HepG2 (cell line): ENCODE data around the gene TBX10. TPM values are rescaled to one million over a fixed set of nuclear protein-coding genes. Genes with fewer than 3 reads are reported as not detected.

Source experiments
- CC2D1A ChIP-seq: sonication (generic); formaldehyde crosslinking; IDR thresholded peaks from 2 replicates; pipeline ENCODE4 v1.8.1; 2023; ENCODE audit warnings: mild to moderate bottlenecking, missing genetic modification reagents
- DNMT3B ChIP-seq: conservative IDR thresholded peaks from 2 replicates; pipeline ENCODE4 v1.6.1; 2016; ENCODE audit warnings: missing biosample characterization, control low read depth
- ERF ChIP-seq: IDR thresholded peaks from 2 replicates; pipeline ENCODE4 v1.6.1; 2018; ENCODE audit warnings: missing biosample characterization, missing genetic modification reagents
- FOXP1 ChIP-seq, 2 experiments: fragments of 450-650 bp in 1 of 2; IDR thresholded peaks; 2 replicates each; pipeline ENCODE4 v1.6.1; 2017 to 2018; ENCODE audit warnings: antibody characterized with exemption in 1 of 2
- HOXA9 ChIP-seq: sonication (generic); formaldehyde crosslinking; IDR thresholded peaks from 2 replicates; pipeline ENCODE4 v1.8.1; 2022; ENCODE audit warnings: missing genetic modification reagents, mild to moderate bottlenecking, moderate library complexity, borderline replicate concordance
- KDM2A ChIP-seq: sonication (generic); formaldehyde crosslinking; IDR thresholded peaks from 2 replicates; pipeline ENCODE4 v1.4.0; 2020; ENCODE audit warnings: low read depth, missing genetic modification reagents, borderline replicate concordance
- KLF16 ChIP-seq, 2 experiments: sonication (generic) in 1 of 2; formaldehyde crosslinking in 1 of 2; IDR thresholded peaks; 2 replicates each; pipeline versions ENCODE4 v1.6.1 to v1.8.0; 2016 to 2023; ENCODE audit warnings: missing genetic modification reagents in 2 of 2, missing compliant biosample characterization in 1 of 2
- MYC ChIP-seq: sonication (generic); formaldehyde crosslinking; IDR thresholded peaks from 2 replicates; pipeline ENCODE4 v1.9.0; 2021; ENCODE audit warnings: missing genetic modification reagents, borderline replicate concordance
- PAX8 ChIP-seq: sonication (generic); formaldehyde crosslinking; IDR thresholded peaks from 2 replicates; pipeline ENCODE4 v1.8.0; 2022; ENCODE audit warnings: mild to moderate bottlenecking, missing genetic modification reagents, borderline replicate concordance
- PHF5A ChIP-seq: IDR thresholded peaks from one replicate; pipeline ENCODE4 v1.6.1; 2018; ENCODE audit warnings: low read depth, missing genetic modification reagents; ENCODE audit not compliant: unreplicated experiment
- REL ChIP-seq: sonication (generic); formaldehyde crosslinking; conservative IDR thresholded peaks from 2 replicates; pipeline ENCODE4 v1.8.0; 2022; ENCODE audit warnings: mild to moderate bottlenecking, missing genetic modification reagents, moderate library complexity
- RXRB ChIP-seq: IDR thresholded peaks from 2 replicates; pipeline ENCODE4 v1.6.1; 2016; ENCODE audit warnings: borderline replicate concordance, missing genetic modification reagents, missing compliant biosample characterization
- SMAD9 ChIP-seq: sonication (generic); formaldehyde crosslinking; IDR thresholded peaks from 2 replicates; pipeline ENCODE4 v1.5.1; 2020; ENCODE audit warnings: mild to moderate bottlenecking, missing genetic modification reagents
- ZNF329 ChIP-seq: sonication (generic); formaldehyde crosslinking; IDR thresholded peaks from 2 replicates; pipeline ENCODE4 v1.9.0; 2021; ENCODE audit warnings: low read depth, mild to moderate bottlenecking, missing genetic modification reagents
- ZNF333 ChIP-seq: sonication (generic); formaldehyde crosslinking; IDR thresholded peaks from 2 replicates; pipeline ENCODE4 v1.4.0; 2020; ENCODE audit warnings: mild to moderate bottlenecking, missing genetic modification reagents, borderline replicate concordance
- ZNF430 ChIP-seq: sonication (generic); formaldehyde crosslinking; IDR thresholded peaks from 2 replicates; pipeline ENCODE4 v1.9.0; 2021; ENCODE audit warnings: mild to moderate bottlenecking, missing genetic modification reagents
- ZNF468 ChIP-seq: sonication (generic); formaldehyde crosslinking; IDR thresholded peaks from 2 replicates; pipeline ENCODE4 v1.8.0; 2022; ENCODE audit warnings: mild to moderate bottlenecking, moderate library complexity, missing genetic modification reagents
- ZSCAN29 ChIP-seq: sonication (generic); formaldehyde crosslinking; conservative IDR thresholded peaks from 2 replicates; pipeline ENCODE4 v1.4.0; 2020; ENCODE audit warnings: mild to moderate bottlenecking, missing genetic modification reagents
- polyA plus RNA-seq, 8 experiments: library from polyadenylated mRNA; depleted of rRNA in 3 of 8; stranded (reverse) in 7 of 8; unstranded in 1 of 8; fragments of >200 nt; fragmentation: Illumina TruSeq in 4 of 8; extraction: Trizol in 4 of 8; gene quantifications; 2 replicates each; pipeline versions ENCODE4 v1.2.1 to v1.2.3, GENCODE V29; 2011 to 2016; ENCODE audit warnings: low read depth in 4 of 8, missing spikeins in 1 of 8, mixed read lengths in 1 of 8; ENCODE audit not compliant: insufficient read depth in 1 of 8
- total RNA-seq, 5 experiments: library from RNA; depleted of rRNA; stranded (reverse); fragments of >200 nt; fragmentation: Illumina TruSeq; extraction: Trizol; gene quantifications; 2 replicates each; pipeline ENCODE4 v1.2.3, GENCODE V29; 2016; ENCODE audit warnings: low read depth in 1 of 5

The TBX10 gene
- total and polyA plus RNA-seq, 2 of the 13 experiments (the other 11 are each of a cell fraction or from before 2014, with no cell fraction given): 0.27 to 1.7 TPM

- TF ChIP-seq SMAD9 (CRISPR knock-in tag) (no peak), ZNF329 (CRISPR knock-in tag) (no peak), PHF5A (CRISPR knock-in tag) (no peak), CC2D1A (CRISPR knock-in tag) (no peak), HOXA9 (CRISPR knock-in tag) (no peak), PAX8 (CRISPR knock-in tag) (no peak), ZNF468 (CRISPR knock-in tag) (no peak), RXRB (CRISPR knock-in tag) (peak; percentile 61; the same call in 1 of the 2 replicates), ERF (peak; percentile 82), DNMT3B (no peak), FOXP1 (IDR thresholded peaks at IDR 0.05) (no peak), FOXP1 (CRISPR knock-in tag; IDR thresholded peaks at IDR 0.05) (no peak), KLF16 (CRISPR knock-in tag; IDR thresholded peaks at IDR 0.05) (peak in 1 of 2 experiments; percentile 87; a peak in 1 of 4 replicates), KDM2A (CRISPR knock-in tag) (peak; percentile 91), ZNF430 (CRISPR knock-in tag) (peak; percentile 69; the same call in 1 of the 2 replicates), ZSCAN29 (CRISPR knock-in tag) (no peak; the same call in 1 of the 2 replicates), REL (CRISPR knock-in tag) (no peak), ZNF333 (no peak), MYC (CRISPR knock-in tag) (peak; percentile 85)
Measured at GRCh38 chr11:67606492-67607295, 32.9 kb downstream of the TBX10 start, which contains the start of gene NDUFV1 (continued).
